HepG2 (cell line): ENCODE measurements around the gene PACS2. TPM values are rescaled to one million over a fixed set of nuclear protein-coding genes. Genes with fewer than 3 reads are reported as not detected.
A peak's percentile ranks its signal among the peaks of the same experiment; 100 is the strongest.

Source experiments
- ATAC-seq: fragments of 200-7000 bp; cut with Tn5 transposase; 3 replicates; pipeline ENCODE4 v1.9.1; 2020; ENCODE audit warnings: mild to moderate bottlenecking, moderate library complexity
- BruUV-seq: library from RNA; stranded (reverse); fragments of 400-500 nt; replicated peaks from 2 replicates; lab custom pipeline; 2021; lab: Mats Ljungman, UMichigan
- CTCF ChIA-PET: fragments of 300-600 bp; formaldehyde crosslinking; extraction: SDS; loops from one replicate; lab custom pipeline; 2021; ENCODE audit warnings: low total read pairs, inconsistent platforms, low intra/inter-chr PET ratio; lab: Yijun Ruan, JAX
- POLR2A ChIA-PET: fragments of 350-600 bp; sonication (Branson Sonifier 250); formaldehyde crosslinking; loops from one replicate; lab custom pipeline; 2020; ENCODE audit warnings: antibody characterized with exemption, inconsistent platforms; lab: Yijun Ruan, JAX
- DNase-seq: peaks from one replicate; pipeline ENCODE4 v3.0.0-alpha.2; 2015; ENCODE audit warnings: low spot score
- FAIRE-seq: peaks from 3 replicates; lab custom pipeline; 2011; peaks lifted over from hg19 to GRCh38; lab: Jason Lieb, UNC
- H2AFZ ChIP-seq: one replicate; pipeline ENCODE4 v1.6.1; 2011; ENCODE audit warnings: low read length, inconsistent platforms
- H3K27ac ChIP-seq: fragments of 300-600 bp; 3 replicates; pipeline ENCODE4 v1.8.0; 2011; ENCODE audit warnings: mixed run types, mild to moderate bottlenecking, mixed read lengths, low read length, inconsistent platforms; ENCODE audit not compliant: insufficient read depth; ENCODE audit errors: extremely low read length
- H3K27me3 ChIP-seq, 2 experiments: fragments of 200-600 bp in 1 of 2; 2 replicates in 1 of 2; 3 replicates in 1 of 2; pipeline versions ENCODE4 v1.6.0 to v1.8.0; 2011; ENCODE audit warnings: low read length in 2 of 2, mild to moderate bottlenecking in 2 of 2, moderate library complexity in 2 of 2, inconsistent platforms in 1 of 2; ENCODE audit not compliant: insufficient read depth in 2 of 2, control insufficient read depth in 1 of 2
- H3K36me3 ChIP-seq, 2 experiments: fragments of 200-600 bp in 1 of 2; replicated peaks in 1 of 2; 2 replicates in 1 of 2; 3 replicates in 1 of 2; pipeline versions ENCODE4 v1.5.1 to v1.8.0; 2011; ENCODE audit warnings: low read length in 2 of 2, inconsistent platforms in 1 of 2; ENCODE audit not compliant: insufficient read depth in 2 of 2, control insufficient read depth in 1 of 2
- H3K4me1 ChIP-seq: 2 replicates; pipeline ENCODE4 v1.5.1; 2012; ENCODE audit warnings: low read length, inconsistent platforms; ENCODE audit not compliant: insufficient read depth
- H3K4me2 ChIP-seq: 2 replicates; pipeline ENCODE4 v1.6.0; 2011; ENCODE audit warnings: low read depth, low read length, inconsistent platforms
- H3K4me3 ChIP-seq, 3 experiments: fragments of 200-600 bp in 1 of 3; sonication (generic), shearing (Covaris generic) in 1 of 3; replicated peaks in 1 of 3; 2 replicates each; pipeline ENCODE4 v1.5.1; 2011 to 2016; ENCODE audit warnings: low read length in 3 of 3, inconsistent platforms in 2 of 3, low read depth in 2 of 3, mild to moderate bottlenecking in 2 of 3, control low read depth in 1 of 3, mixed read lengths in 1 of 3; ENCODE audit not compliant: insufficient read depth in 1 of 3
- H3K79me2 ChIP-seq: one replicate; pipeline ENCODE4 v1.6.1; 2011; ENCODE audit warnings: low read length, inconsistent platforms; ENCODE audit not compliant: insufficient read depth
- H3K9ac ChIP-seq: 2 replicates; pipeline ENCODE4 v1.6.0; 2011; ENCODE audit warnings: mild to moderate bottlenecking, low read depth, low read length, inconsistent platforms; ENCODE audit not compliant: insufficient read depth
- H3K9me3 ChIP-seq: 2 replicates; pipeline ENCODE4 v1.5.1; 2012; ENCODE audit warnings: mild to moderate bottlenecking, low read length
- H4K20me1 ChIP-seq: 2 replicates; pipeline ENCODE4 v1.6.0; 2011; ENCODE audit warnings: inconsistent platforms, mild to moderate bottlenecking, low read length, moderate library complexity; ENCODE audit not compliant: insufficient read depth
- AGO2 ChIP-seq: fragments of 200-400 bp; formaldehyde crosslinking; optimal IDR thresholded peaks from 2 replicates; pipeline ENCODE3; 2017; ENCODE audit warnings: mild to moderate bottlenecking, low read depth, low read length, moderate library complexity
- ASH2L ChIP-seq: fragments of 300-600, 200-600 bp; sonication (generic); IDR thresholded peaks from 2 replicates; pipeline ENCODE4 v1.7.0; 2017; ENCODE audit warnings: low read depth, mild to moderate bottlenecking, moderate library complexity, mixed read lengths, low read length; ENCODE audit not compliant: insufficient read length
- CBX1 ChIP-seq: IDR thresholded peaks from one replicate; pipeline ENCODE4 v1.6.1; 2016; ENCODE audit warnings: antibody characterized with exemption, low read depth
- EZH2 ChIP-seq: conservative IDR thresholded peaks from 2 replicates; pipeline ENCODE4 v1.6.1; 2012; ENCODE audit warnings: mild to moderate bottlenecking, low read depth, low read length, moderate library complexity
- HOXA9 ChIP-seq: sonication (generic); formaldehyde crosslinking; IDR thresholded peaks from 2 replicates; pipeline ENCODE4 v1.8.1; 2022; ENCODE audit warnings: missing genetic modification reagents, mild to moderate bottlenecking, moderate library complexity, borderline replicate concordance
- NRL ChIP-seq: sonication (generic); formaldehyde crosslinking; IDR thresholded peaks from 2 replicates; pipeline ENCODE4 v1.5.0; 2020; ENCODE audit warnings: missing genetic modification reagents, mild to moderate bottlenecking, moderate library complexity, borderline replicate concordance
- POLR2A ChIP-seq, 2 experiments: IDR thresholded peaks; 2 replicates each; pipeline ENCODE4 v1.6.1; 2011; ENCODE audit warnings: low read depth in 2 of 2, low read length in 2 of 2, mild to moderate bottlenecking in 1 of 2, moderate library complexity in 1 of 2; ENCODE audit not compliant: insufficient read depth in 1 of 2
- RXRB ChIP-seq: IDR thresholded peaks from 2 replicates; pipeline ENCODE4 v1.6.1; 2016; ENCODE audit warnings: borderline replicate concordance, missing genetic modification reagents, missing compliant biosample characterization
- ZFAT ChIP-seq: sonication (generic); formaldehyde crosslinking; conservative IDR thresholded peaks from 2 replicates; pipeline ENCODE4 v1.8.1; 2023; ENCODE audit warnings: missing genetic modification reagents, inconsistent platforms
- ZNF264 ChIP-seq: sonication (generic); formaldehyde crosslinking; IDR thresholded peaks from 2 replicates; pipeline ENCODE4 v1.4.0; 2020; ENCODE audit warnings: missing genetic modification reagents
- ZNF563 ChIP-seq: sonication (generic); formaldehyde crosslinking; IDR thresholded peaks from 2 replicates; pipeline ENCODE4 v1.8.0; 2022; ENCODE audit warnings: mild to moderate bottlenecking, moderate library complexity, missing genetic modification reagents
- ZNF577 ChIP-seq: sonication (generic); formaldehyde crosslinking; IDR thresholded peaks from 2 replicates; pipeline ENCODE4 v1.4.0; 2020; ENCODE audit warnings: mild to moderate bottlenecking, low read depth, missing genetic modification reagents, borderline replicate concordance
- WGBS: methylation state at CpG from one replicate; pipeline ENCODE4 v1.1.6; 2017; ENCODE audit warnings: low lambda C conversion rate; 5-methylcytosine and 5-hydroxymethylcytosine counted together
- in situ Hi-C: cut with HindIII; loops from 2 replicates; pipeline ENCODE4 v1.10.0; 2017; ENCODE audit warnings: low pct_unique_long_range_greater_than_20kb; ENCODE audit not compliant: extremely low pct_ligation_motif_present
- intact Hi-C: fragments of 100-400 bp; cut with micrococcal nuclease; formaldehyde crosslinking; loops from one replicate; pipeline ENCODE4 v1.10.0; 2022; ENCODE audit not compliant: unreplicated experiment
- polyA plus RNA-seq, 8 experiments: library from polyadenylated mRNA; depleted of rRNA in 3 of 8; stranded (reverse) in 7 of 8; unstranded in 1 of 8; fragments of >200 nt; fragmentation: Illumina TruSeq in 4 of 8; extraction: Trizol in 4 of 8; gene quantifications; 2 replicates each; pipeline versions ENCODE4 v1.2.1 to v1.2.3, GENCODE V29; 2011 to 2016; ENCODE audit warnings: low read depth in 4 of 8, missing spikeins in 1 of 8, mixed read lengths in 1 of 8; ENCODE audit not compliant: insufficient read depth in 1 of 8
- total RNA-seq, 5 experiments: library from RNA; depleted of rRNA; stranded (reverse); fragments of >200 nt; fragmentation: Illumina TruSeq; extraction: Trizol; gene quantifications; 2 replicates each; pipeline ENCODE4 v1.2.3, GENCODE V29; 2016; ENCODE audit warnings: low read depth in 1 of 5
- TF ChIP-seq, protein P1 (sequence below): sonication (generic); formaldehyde crosslinking; conservative IDR thresholded peaks from 2 replicates; pipeline ENCODE4 v1.8.1; 2023; ENCODE audit warnings: missing genetic modification reagents
- TF ChIP-seq, protein P2 (sequence below): sonication (generic); formaldehyde crosslinking; IDR thresholded peaks from 2 replicates; pipeline ENCODE4 v1.9.0; 2022; ENCODE audit warnings: missing genetic modification reagents, mild to moderate bottlenecking, borderline replicate concordance

The PACS2 gene
- total and polyA plus RNA-seq, 2 of the 13 experiments (the other 11 are each of a cell fraction or from before 2014, with no cell fraction given), result 23.6 to 27.6 TPM

DNA sequence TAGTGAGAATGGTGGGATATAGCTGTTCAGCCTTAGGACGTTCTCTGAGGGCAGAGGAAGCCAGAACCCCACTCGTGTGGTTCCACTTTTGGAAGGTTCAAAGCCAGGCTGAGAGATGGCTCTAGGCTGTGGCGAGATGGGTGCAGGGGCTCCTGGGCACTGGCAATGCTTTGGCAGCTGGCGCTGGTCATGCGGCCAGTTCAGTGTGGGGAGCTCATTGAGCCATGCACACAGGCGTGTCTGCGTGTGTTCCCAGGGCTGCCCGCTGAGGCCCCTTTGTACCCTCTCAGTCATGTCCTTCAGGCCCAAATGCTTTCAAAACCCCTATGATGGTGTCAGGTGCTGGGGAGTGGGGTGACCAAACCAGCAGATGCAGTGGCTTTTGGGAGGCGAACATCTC is 85.5 kb downstream of the PACS2 start:
- no peak for FAIRE-seq
- Histone ChIP-seq H3K27ac (no peak overlapping the region), H3K27me3 (no peaks in the 10 kb centered on the region; a peak in 1 of 5 replicates), H2AFZ (no peak overlapping the region), H3K36me3 (peaks cover 0 to 4% of the 10 kb centered on the region in 2 experiments; a peak in 4 of 5 replicates), H3K9ac (peak overlapping the region; percentile 98), H3K9me3 (no peaks in the 10 kb centered on the region), H3K4me2 (peak overlapping the region; percentile 94), H4K20me1 (no peaks in the 10 kb centered on the region), H3K4me1 (peaks cover 26% of the 10 kb centered on the region), H3K4me3 (peak overlapping the region in 2 of 3 experiments; percentile 65 to 98; a peak in 3 of 6 replicates), H3K79me2 (peaks cover 14% of the 10 kb centered on the region)
- in situ Hi-C loops (no loop called here), intact Hi-C loops (no loop called here)
- POLR2A ChIA-PET, result interaction anchor here (1.7 to 1.8 kb wide), 2 partner anchors 9 to 11 kb away, joined by 10 to 12 read pairs; no protein-coding TSS in a partner anchor
- TF ChIP-seq CBX1, result no peak
- no peak for TF ChIP-seq ZNF577 (CRISPR knock-in tag)
- TF ChIP-seq, protein P1, sequence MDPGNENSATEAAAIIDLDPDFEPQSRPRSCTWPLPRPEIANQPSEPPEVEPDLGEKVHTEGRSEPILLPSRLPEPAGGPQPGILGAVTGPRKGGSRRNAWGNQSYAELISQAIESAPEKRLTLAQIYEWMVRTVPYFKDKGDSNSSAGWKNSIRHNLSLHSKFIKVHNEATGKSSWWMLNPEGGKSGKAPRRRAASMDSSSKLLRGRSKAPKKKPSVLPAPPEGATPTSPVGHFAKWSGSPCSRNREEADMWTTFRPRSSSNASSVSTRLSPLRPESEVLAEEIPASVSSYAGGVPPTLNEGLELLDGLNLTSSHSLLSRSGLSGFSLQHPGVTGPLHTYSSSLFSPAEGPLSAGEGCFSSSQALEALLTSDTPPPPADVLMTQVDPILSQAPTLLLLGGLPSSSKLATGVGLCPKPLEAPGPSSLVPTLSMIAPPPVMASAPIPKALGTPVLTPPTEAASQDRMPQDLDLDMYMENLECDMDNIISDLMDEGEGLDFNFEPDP (CRISPR knock-in tag), result 0 out of 2 replicates have a peak, but pooled peaks have one; percentile 42
- TF ChIP-seq ASH2L, result no peak
- TF ChIP-seq RXRB, result no peak
- TF ChIP-seq NRL (CRISPR knock-in tag), result no peak
- peak in 1 of 2 experiments; percentile 39; a peak in 1 of 4 replicates for TF ChIP-seq POLR2A (IDR thresholded peaks at IDR 0.05; ENCODE audit: insufficient read depth in 1 of 2, low read depth in 2 of 2, low read length in 2 of 2)
- peak; percentile 43 for TF ChIP-seq AGO2
- no peak for TF ChIP-seq HOXA9 (CRISPR knock-in tag)
- TF ChIP-seq ZNF563 (CRISPR knock-in tag), result no peak
- TF ChIP-seq ZNF264 (CRISPR knock-in tag), result no peak
- no peak for TF ChIP-seq ZFAT (CRISPR knock-in tag)
- TF ChIP-seq, protein P2, sequence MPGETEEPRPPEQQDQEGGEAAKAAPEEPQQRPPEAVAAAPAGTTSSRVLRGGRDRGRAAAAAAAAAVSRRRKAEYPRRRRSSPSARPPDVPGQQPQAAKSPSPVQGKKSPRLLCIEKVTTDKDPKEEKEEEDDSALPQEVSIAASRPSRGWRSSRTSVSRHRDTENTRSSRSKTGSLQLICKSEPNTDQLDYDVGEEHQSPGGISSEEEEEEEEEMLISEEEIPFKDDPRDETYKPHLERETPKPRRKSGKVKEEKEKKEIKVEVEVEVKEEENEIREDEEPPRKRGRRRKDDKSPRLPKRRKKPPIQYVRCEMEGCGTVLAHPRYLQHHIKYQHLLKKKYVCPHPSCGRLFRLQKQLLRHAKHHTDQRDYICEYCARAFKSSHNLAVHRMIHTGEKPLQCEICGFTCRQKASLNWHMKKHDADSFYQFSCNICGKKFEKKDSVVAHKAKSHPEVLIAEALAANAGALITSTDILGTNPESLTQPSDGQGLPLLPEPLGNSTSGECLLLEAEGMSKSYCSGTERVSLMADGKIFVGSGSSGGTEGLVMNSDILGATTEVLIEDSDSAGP (CRISPR knock-in tag), result 0 out of 2 replicates have a peak, but pooled peaks have one; percentile 1
- no peak for TF ChIP-seq EZH2
- 98% methylated on average over 6 of the region's 9 CpGs for WGBS
- ATAC-seq, result no peak
- no TSS peak for BruUV-seq
- CTCF ChIA-PET, result no interaction called here
- DNase-seq, result no peak
